ENCODE measurements around the gene MGAT5B. TPM values are rescaled to one million over a fixed set of nuclear protein-coding genes. Genes with fewer than 3 reads are reported as not detected.

The MGAT5B gene
- total RNA-seq, 1 donor from 2014 or later: 1.8 TPM

DNA sequence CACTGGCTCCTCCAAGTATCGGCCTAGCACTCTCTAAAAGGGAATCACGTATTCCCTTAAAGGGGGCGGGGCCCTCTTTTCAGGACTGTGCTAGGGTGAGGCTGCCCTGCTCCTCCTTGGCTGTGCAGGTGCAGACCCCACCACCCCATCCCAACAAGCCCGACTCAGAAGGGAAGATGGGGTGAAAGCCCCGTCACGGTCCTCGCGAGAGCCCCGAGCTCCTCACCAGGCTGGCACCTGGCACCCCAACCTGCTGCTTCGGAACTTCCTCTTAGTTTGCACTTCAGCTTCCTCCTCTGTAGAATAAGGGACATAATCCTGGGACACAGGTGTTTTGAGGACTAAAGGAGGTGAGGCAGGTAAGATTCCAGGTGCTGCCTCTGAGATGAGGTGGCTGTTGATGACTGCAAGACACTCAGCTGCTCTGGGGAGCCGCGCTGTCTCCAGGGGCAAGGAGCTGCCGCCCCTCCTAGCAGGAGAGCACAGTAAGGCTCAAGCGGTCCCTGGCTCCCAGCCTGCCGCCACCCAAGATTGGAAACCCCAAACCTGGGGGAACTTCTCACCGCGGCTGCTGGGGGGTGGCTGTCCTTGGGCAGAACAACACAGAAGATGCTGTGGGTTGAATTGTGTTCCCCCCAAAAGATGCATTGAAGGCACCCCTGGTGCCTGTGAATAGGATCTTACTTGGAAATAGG is 88.8 kb downstream of the MGAT5B start:
- H3K27me3 ChIP-seq: no peaks in the 10 kb centered on the region
- no peak overlapping the region for H3K4me3 Mint-ChIP-seq
- no peaks in the 10 kb centered on the region for H3K9me3 ChIP-seq (ENCODE audit: low read depth)
- H3K4me1 ChIP-seq: peaks cover 19% of the 10 kb centered on the region
- no peak overlapping the region for H3K27ac ChIP-seq
- H4K20me1 ChIP-seq (ENCODE audit: low read depth): no peaks in the 10 kb centered on the region
- no peak overlapping the region for H3K9ac ChIP-seq
- no peaks in the 10 kb centered on the region for H3K36me3 Mint-ChIP-seq
- H3K4me2 ChIP-seq: peak overlapping the region; percentile 19
- H3K4me3 ChIP-seq: no peak overlapping the region
- H3K27ac Mint-ChIP-seq: peak overlapping the region; percentile 37
- peak overlapping the region; percentile 97 for H2AFZ ChIP-seq (replicated peaks)
- TF ChIP-seq, protein P1, sequence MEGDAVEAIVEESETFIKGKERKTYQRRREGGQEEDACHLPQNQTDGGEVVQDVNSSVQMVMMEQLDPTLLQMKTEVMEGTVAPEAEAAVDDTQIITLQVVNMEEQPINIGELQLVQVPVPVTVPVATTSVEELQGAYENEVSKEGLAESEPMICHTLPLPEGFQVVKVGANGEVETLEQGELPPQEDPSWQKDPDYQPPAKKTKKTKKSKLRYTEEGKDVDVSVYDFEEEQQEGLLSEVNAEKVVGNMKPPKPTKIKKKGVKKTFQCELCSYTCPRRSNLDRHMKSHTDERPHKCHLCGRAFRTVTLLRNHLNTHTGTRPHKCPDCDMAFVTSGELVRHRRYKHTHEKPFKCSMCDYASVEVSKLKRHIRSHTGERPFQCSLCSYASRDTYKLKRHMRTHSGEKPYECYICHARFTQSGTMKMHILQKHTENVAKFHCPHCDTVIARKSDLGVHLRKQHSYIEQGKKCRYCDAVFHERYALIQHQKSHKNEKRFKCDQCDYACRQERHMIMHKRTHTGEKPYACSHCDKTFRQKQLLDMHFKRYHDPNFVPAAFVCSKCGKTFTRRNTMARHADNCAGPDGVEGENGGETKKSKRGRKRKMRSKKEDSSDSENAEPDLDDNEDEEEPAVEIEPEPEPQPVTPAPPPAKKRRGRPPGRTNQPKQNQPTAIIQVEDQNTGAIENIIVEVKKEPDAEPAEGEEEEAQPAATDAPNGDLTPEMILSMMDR (IDR thresholded peaks at IDR 0.05): no peak
- TF ChIP-seq EZH2 (IDR thresholded peaks at IDR 0.05) (no peak), EZH2phosphoT487 (IDR thresholded peaks at IDR 0.05) (no peak)
- H3K36me3 ChIP-seq: no peaks in the 10 kb centered on the region
- H3K4me1 Mint-ChIP-seq: peaks cover 33% of the 10 kb centered on the region
- H3K9me3 Mint-ChIP-seq: no peaks in the 10 kb centered on the region
- no peaks in the 10 kb centered on the region for H3K79me2 ChIP-seq (ENCODE audit: low read depth)
- peaks cover 7% of the 10 kb centered on the region for H3F3A ChIP-seq (ENCODE audit: low read depth)
- DNase-seq (ENCODE audit: low spot score): no peak
- H3K27me3 Mint-ChIP-seq (ENCODE audit: insufficient read depth, low read depth): peaks cover 2% of the 10 kb centered on the region

DNA sequence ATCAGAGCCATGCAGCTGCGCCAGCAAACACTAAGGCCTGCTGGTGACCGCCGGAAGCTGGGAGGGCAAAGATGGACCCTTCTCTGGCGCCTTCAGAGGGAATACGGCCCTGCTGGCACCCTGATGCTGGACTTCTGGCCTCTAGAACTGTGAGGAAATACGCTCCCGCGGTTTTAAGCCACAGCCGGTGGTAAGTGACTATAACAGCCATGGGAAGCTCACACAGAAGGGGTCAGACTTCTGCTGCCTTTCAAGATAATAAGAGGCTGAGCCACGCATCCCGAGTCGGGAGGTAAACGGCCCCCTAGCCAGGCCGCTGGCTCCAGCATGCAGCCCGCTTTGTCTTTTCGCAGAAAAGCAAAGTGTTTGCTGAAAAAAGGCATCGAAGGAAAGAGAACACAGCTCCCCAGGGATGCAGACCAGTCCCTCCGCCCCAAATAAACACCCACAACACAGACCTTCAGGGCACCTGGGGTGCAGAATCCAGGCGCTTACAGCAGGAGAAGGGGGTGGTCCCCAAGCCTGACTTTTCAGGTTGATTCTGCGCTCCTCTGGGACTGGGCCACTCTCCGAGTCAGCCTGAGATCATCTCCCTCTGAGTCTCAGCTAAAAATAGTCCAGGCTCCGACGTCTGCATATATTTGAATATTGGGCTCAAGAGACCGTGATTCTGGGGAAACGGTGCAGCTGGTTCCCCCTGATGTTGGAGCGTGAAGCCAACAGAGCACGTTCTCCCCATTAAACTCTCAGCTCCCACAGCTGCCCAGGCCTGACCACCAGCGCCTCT is 89.7 kb downstream of the MGAT5B start:
- H3K27me3 Mint-ChIP-seq (ENCODE audit: insufficient read depth, low read depth): peaks cover 4% of the 10 kb centered on the region
- no peak for TF ChIP-seq EZH2phosphoT487 (IDR thresholded peaks at IDR 0.05)
- peak; percentile 26 for TF ChIP-seq EZH2 (IDR thresholded peaks at IDR 0.05)
- TF ChIP-seq, protein P1 (IDR thresholded peaks at IDR 0.05): no peak
- Histone ChIP-seq H4K20me1 (ENCODE audit: low read depth) (no peaks in the 10 kb centered on the region), H2AFZ (replicated peaks) (peak overlapping the region; percentile 97), H3K4me3 (no peak overlapping the region), H3K27ac (no peak overlapping the region), H3K9ac (no peak overlapping the region), H3K27me3 (no peaks in the 10 kb centered on the region), H3K36me3 (no peaks in the 10 kb centered on the region), H3K4me1 (peaks cover 19% of the 10 kb centered on the region), H3K9me3 (ENCODE audit: low read depth) (no peaks in the 10 kb centered on the region), H3K79me2 (ENCODE audit: low read depth) (no peaks in the 10 kb centered on the region), H3K4me2 (peak overlapping the region; percentile 19), H3F3A (ENCODE audit: low read depth) (peaks cover 7% of the 10 kb centered on the region)
- no peaks in the 10 kb centered on the region for H3K36me3 Mint-ChIP-seq
- no peak overlapping the region for H3K4me3 Mint-ChIP-seq
- H3K4me1 Mint-ChIP-seq: peaks cover 27% of the 10 kb centered on the region
- peak overlapping the region; percentile 42 for H3K27ac Mint-ChIP-seq
- H3K9me3 Mint-ChIP-seq: no peaks in the 10 kb centered on the region
- DNase-seq (ENCODE audit: low spot score): peak; percentile 47

DNA sequence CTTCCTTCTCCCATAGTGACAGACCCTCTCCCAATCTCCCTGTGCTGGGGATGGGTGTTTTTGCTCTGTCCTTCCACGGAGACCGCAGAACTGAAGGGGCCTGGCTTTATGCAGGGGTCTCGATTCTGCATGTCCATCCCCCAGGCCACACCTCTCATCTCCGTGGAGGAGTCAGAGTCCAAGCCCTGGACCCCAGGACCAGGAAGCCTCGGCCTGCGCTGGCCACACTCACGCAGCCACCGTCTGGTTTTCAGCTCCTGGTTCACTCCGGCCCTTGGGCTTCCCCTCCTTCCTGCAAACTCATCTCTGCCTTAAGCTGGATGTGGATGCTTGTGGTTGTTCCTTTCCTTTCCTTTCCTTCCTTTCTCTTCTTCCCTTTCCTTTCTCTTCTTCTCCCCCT is 90.8 kb downstream of the MGAT5B start:
- no peaks in the 10 kb centered on the region for H3K27me3 ChIP-seq
- peaks cover 19% of the 10 kb centered on the region for H3K4me1 ChIP-seq
- no peak overlapping the region for H3K27ac ChIP-seq
- H3K4me3 ChIP-seq: no peak overlapping the region
- peaks cover 7% of the 10 kb centered on the region for H3F3A ChIP-seq (ENCODE audit: low read depth)
- no peak for DNase-seq (ENCODE audit: low spot score)
- no peak overlapping the region for H3K4me3 Mint-ChIP-seq
- H3K9me3 Mint-ChIP-seq: no peaks in the 10 kb centered on the region
- no peak overlapping the region for H3K4me2 ChIP-seq
- no peak overlapping the region for H3K27ac Mint-ChIP-seq
- H4K20me1 ChIP-seq (ENCODE audit: low read depth): no peaks in the 10 kb centered on the region
- no peak for TF ChIP-seq EZH2 (IDR thresholded peaks at IDR 0.05)
- TF ChIP-seq EZH2phosphoT487 (IDR thresholded peaks at IDR 0.05): no peak
- TF ChIP-seq, protein P1 (IDR thresholded peaks at IDR 0.05): no peak
- H3K4me1 Mint-ChIP-seq: peaks cover 21% of the 10 kb centered on the region
- H3K9me3 ChIP-seq (ENCODE audit: low read depth): no peaks in the 10 kb centered on the region
- H2AFZ ChIP-seq (replicated peaks): no peak overlapping the region
- H3K79me2 ChIP-seq (ENCODE audit: low read depth): no peaks in the 10 kb centered on the region
- no peaks in the 10 kb centered on the region for H3K36me3 Mint-ChIP-seq
- H3K36me3 ChIP-seq: no peaks in the 10 kb centered on the region
- H3K9ac ChIP-seq: no peak overlapping the region
- peaks cover 7% of the 10 kb centered on the region for H3K27me3 Mint-ChIP-seq (ENCODE audit: insufficient read depth, low read depth)
